ENCODE data around the gene PCDH7.
A peak's percentile ranks its signal among the peaks of the same experiment; 100 is the strongest.

Gene PCDH7

DNA sequence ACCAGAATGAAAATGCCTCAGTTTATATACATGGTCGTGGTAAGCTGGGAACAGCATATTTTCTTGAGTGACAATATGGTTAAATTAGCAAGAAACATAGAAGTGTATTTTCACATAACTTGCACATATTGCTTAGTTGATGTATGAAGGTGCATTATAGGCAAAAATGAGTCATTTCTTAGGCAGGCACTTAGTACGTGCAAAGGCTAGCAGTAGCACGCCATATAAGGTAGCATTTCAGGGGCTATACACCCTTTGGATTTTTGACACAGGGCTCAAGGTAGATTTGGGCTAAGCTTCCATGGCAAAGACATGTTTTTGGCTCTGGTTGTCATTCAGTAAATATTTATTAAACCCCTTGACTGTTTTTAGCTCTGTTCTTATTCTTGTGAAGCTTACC is 33.1 kb downstream of the PCDH7 start:
- H3K4me1 ChIP-seq (ENCODE audit: control extremely low read depth in 1 of 4, control insufficient read depth in 4 of 4, insufficient read depth in 4 of 4, low read length in 3 of 4): peaks cover 0 to 25% (median 4%) of the 10 kb centered on the region in 4 experiments
- WGBS (ENCODE audit: insufficient coverage): 90% methylated on average over 2 of the region's 3 CpGs
- no peak overlapping the region for H3K27ac ChIP-seq (ENCODE audit: insufficient read depth in 1 of 2, low read depth in 1 of 2, low read length in 2 of 2, poor library complexity in 1 of 2, severe bottlenecking in 2 of 2)
- H3K27me3 ChIP-seq (replicated peaks in 2 of 5; ENCODE audit: control insufficient read depth in 4 of 5, insufficient read depth in 5 of 5, low read length in 4 of 5): no peaks in the 10 kb centered on the region
- DNase-seq: no peak
- no peak overlapping the region for H3K4me3 ChIP-seq (ENCODE audit: control insufficient read depth in 1 of 7, extremely low read depth in 1 of 7, insufficient read depth in 4 of 7, low read depth in 2 of 7, low read length in 6 of 7)
- H3K36me3 ChIP-seq (ENCODE audit: control insufficient read depth in 4 of 4, insufficient read depth in 4 of 4, low read length in 3 of 4): no peaks in the 10 kb centered on the region
- ChIA-PET CTCF (no interaction called here), POLR2A (no interaction called here)
- H3K9me3 ChIP-seq (ENCODE audit: control extremely low read depth in 1 of 5, control insufficient read depth in 4 of 5, insufficient read depth in 2 of 5, low read depth in 1 of 5, low read length in 4 of 5): no peaks in the 10 kb centered on the region

DNA sequence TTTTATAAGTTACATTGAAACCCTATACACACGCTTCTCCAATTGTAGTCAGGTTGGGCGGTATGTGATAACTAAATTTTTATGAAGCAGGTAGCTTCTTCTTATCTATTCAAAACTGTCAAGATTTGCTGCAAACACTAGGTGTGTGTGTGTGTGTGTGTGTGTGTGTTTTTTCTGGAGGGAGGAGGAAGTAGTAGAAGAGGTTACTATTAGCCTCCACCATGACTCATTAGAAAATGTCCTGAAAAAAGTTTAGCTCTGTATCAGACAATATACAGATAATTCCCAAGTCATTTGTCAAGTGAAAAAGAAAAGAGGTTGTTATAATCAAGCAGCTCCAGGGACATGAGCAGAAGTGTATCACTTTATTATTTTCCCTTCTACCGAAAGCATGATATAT is 33.9 kb downstream of the PCDH7 start:
- no peaks in the 10 kb centered on the region for H3K9me3 ChIP-seq (ENCODE audit: control extremely low read depth in 1 of 5, control insufficient read depth in 4 of 5, insufficient read depth in 2 of 5, low read depth in 1 of 5, low read length in 4 of 5)
- H3K4me3 ChIP-seq (ENCODE audit: control insufficient read depth in 1 of 7, extremely low read depth in 1 of 7, insufficient read depth in 4 of 7, low read depth in 2 of 7, low read length in 6 of 7): no peak overlapping the region
- no peak overlapping the region for H3K27ac ChIP-seq (ENCODE audit: insufficient read depth in 1 of 2, low read depth in 1 of 2, low read length in 2 of 2, poor library complexity in 1 of 2, severe bottlenecking in 2 of 2)
- H3K27me3 ChIP-seq (replicated peaks in 2 of 5; ENCODE audit: control insufficient read depth in 4 of 5, insufficient read depth in 5 of 5, low read length in 4 of 5): no peaks in the 10 kb centered on the region
- CTCF ChIA-PET: interaction anchor here (1.4 kb wide), 1 partner anchor 32 kb away, joined by 5 read pairs; no protein-coding TSS in a partner anchor
- peaks cover 0 to 26% (median 4%) of the 10 kb centered on the region in 4 experiments for H3K4me1 ChIP-seq (ENCODE audit: control extremely low read depth in 1 of 4, control insufficient read depth in 4 of 4, insufficient read depth in 4 of 4, low read length in 3 of 4)
- no peaks in the 10 kb centered on the region for H3K36me3 ChIP-seq (ENCODE audit: control insufficient read depth in 4 of 4, insufficient read depth in 4 of 4, low read length in 3 of 4)
- peak; percentile 11 to 53 (median 53) for DNase-seq
- WGBS (ENCODE audit: insufficient coverage): 100% methylated on average over 1 of the region's 3 CpGs
- POLR2A ChIA-PET: no interaction called here

DNA sequence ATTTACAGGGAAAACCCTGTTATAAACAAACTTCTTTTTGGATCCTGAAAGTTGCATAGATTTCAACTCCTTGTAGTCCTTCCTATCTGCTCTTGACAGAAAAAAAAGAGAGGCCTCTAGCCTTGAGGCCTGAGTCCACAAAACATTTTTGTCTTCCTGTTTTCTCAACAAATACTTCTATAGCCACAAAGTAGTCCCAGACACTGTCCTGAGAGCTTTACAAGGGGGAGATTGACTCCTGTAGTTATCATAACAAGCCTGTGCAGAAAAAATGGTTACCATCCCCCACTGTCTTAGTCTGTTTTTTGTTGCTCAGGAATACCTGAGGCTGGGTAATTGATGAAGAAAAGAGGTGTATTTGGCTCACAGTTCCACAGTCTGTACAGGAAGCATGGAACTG is 35.2 kb downstream of the PCDH7 start:
- H3K4me1 ChIP-seq (ENCODE audit: control extremely low read depth in 1 of 4, control insufficient read depth in 4 of 4, insufficient read depth in 4 of 4, low read length in 3 of 4): peaks cover 0 to 31% (median 6%) of the 10 kb centered on the region in 4 experiments
- no peak for DNase-seq
- POLR2A ChIA-PET: no interaction called here
- H3K9me3 ChIP-seq (ENCODE audit: control extremely low read depth in 1 of 5, control insufficient read depth in 4 of 5, insufficient read depth in 2 of 5, low read depth in 1 of 5, low read length in 4 of 5): no peaks in the 10 kb centered on the region
- CTCF ChIA-PET: no interaction called here
- no peaks in the 10 kb centered on the region for H3K27me3 ChIP-seq (replicated peaks in 2 of 5; ENCODE audit: control insufficient read depth in 4 of 5, insufficient read depth in 5 of 5, low read length in 4 of 5)
- no peak overlapping the region for H3K27ac ChIP-seq (ENCODE audit: insufficient read depth in 1 of 2, low read depth in 1 of 2, low read length in 2 of 2, poor library complexity in 1 of 2, severe bottlenecking in 2 of 2)
- no peak overlapping the region for H3K4me3 ChIP-seq (ENCODE audit: control insufficient read depth in 1 of 7, extremely low read depth in 1 of 7, insufficient read depth in 4 of 7, low read depth in 2 of 7, low read length in 6 of 7)
- H3K36me3 ChIP-seq (ENCODE audit: control insufficient read depth in 4 of 4, insufficient read depth in 4 of 4, low read length in 3 of 4): no peaks in the 10 kb centered on the region

DNA sequence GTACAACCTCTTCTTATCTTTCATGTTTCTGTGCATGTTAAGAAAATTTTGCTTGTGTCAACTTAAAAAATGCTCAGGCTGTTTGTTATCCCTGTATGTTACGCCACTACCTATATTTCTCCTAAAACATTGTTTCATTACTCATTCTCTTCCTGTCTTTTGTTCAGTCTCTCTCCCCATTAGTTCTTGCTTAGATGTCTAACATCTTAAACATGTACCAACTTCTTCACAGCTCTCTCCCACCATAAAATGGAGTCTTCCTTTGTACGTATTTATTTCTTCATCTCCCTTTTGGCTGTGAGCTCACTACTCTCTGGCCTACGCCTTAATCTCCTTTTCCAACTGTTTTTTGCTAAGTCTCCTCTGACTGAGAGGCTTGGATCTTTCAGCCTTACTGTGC is 36.4 kb downstream of the PCDH7 start:
- DNase-seq: no peak
- no peak overlapping the region for H3K4me3 ChIP-seq (ENCODE audit: control insufficient read depth in 1 of 7, extremely low read depth in 1 of 7, insufficient read depth in 4 of 7, low read depth in 2 of 7, low read length in 6 of 7)
- no peak overlapping the region for H3K27ac ChIP-seq (ENCODE audit: insufficient read depth in 1 of 2, low read depth in 1 of 2, low read length in 2 of 2, poor library complexity in 1 of 2, severe bottlenecking in 2 of 2)
- H3K27me3 ChIP-seq (replicated peaks in 2 of 5; ENCODE audit: control insufficient read depth in 4 of 5, insufficient read depth in 5 of 5, low read length in 4 of 5): no peaks in the 10 kb centered on the region
- peaks cover 0 to 38% (median 13%) of the 10 kb centered on the region in 4 experiments for H3K4me1 ChIP-seq (ENCODE audit: control extremely low read depth in 1 of 4, control insufficient read depth in 4 of 4, insufficient read depth in 4 of 4, low read length in 3 of 4)
- H3K36me3 ChIP-seq (ENCODE audit: control insufficient read depth in 4 of 4, insufficient read depth in 4 of 4, low read length in 3 of 4): no peaks in the 10 kb centered on the region
- POLR2A ChIA-PET: no interaction called here
- CTCF ChIA-PET: interaction anchor here (1.2 kb wide), 1 partner anchor 35 kb away, joined by 6 read pairs; no protein-coding TSS in a partner anchor
- no peaks in the 10 kb centered on the region for H3K9me3 ChIP-seq (ENCODE audit: control extremely low read depth in 1 of 5, control insufficient read depth in 4 of 5, insufficient read depth in 2 of 5, low read depth in 1 of 5, low read length in 4 of 5)
- 97% methylated on average over 3 of the region's 3 CpGs for WGBS (ENCODE audit: insufficient coverage)

DNA sequence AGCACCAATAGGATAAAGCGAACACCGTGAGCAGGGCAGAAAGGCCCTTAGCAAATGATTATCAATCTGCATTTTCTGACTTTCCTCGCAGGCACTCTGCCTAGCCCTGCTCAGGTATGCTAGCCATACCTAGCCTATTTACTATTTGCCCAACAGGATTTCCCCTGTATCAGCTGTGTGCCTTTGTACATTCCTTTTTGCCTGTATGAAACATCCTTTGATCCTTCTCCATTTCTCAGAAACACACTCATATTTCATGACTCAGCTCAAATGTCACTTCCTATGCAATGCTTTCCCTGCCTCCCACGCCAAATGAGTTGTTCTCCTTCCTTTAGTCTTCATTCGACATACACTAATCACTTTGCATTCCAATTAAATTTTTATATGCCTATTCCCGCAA is 37.2 kb downstream of the PCDH7 start:
- H3K4me1 ChIP-seq (ENCODE audit: control extremely low read depth in 1 of 4, control insufficient read depth in 4 of 4, insufficient read depth in 4 of 4, low read length in 3 of 4): peaks cover 0 to 38% (median 13%) of the 10 kb centered on the region in 4 experiments
- CTCF ChIA-PET: interaction anchor here (0.6 to 1.2 kb wide), 3 partner anchors 11 to 231 kb away, joined by 3 to 6 read pairs (median 3); no protein-coding TSS in a partner anchor
- WGBS (ENCODE audit: insufficient coverage): 40% methylated on average over 5 of the region's 6 CpGs
- H3K4me3 ChIP-seq (ENCODE audit: control insufficient read depth in 1 of 7, extremely low read depth in 1 of 7, insufficient read depth in 4 of 7, low read depth in 2 of 7, low read length in 6 of 7): no peak overlapping the region
- POLR2A ChIA-PET: no interaction called here
- H3K27ac ChIP-seq (ENCODE audit: insufficient read depth in 1 of 2, low read depth in 1 of 2, low read length in 2 of 2, poor library complexity in 1 of 2, severe bottlenecking in 2 of 2): no peak overlapping the region
- no peaks in the 10 kb centered on the region for H3K9me3 ChIP-seq (ENCODE audit: control extremely low read depth in 1 of 5, control insufficient read depth in 4 of 5, insufficient read depth in 2 of 5, low read depth in 1 of 5, low read length in 4 of 5)
- DNase-seq: peak; percentile 31 to 69 (median 63)
- H3K27me3 ChIP-seq (replicated peaks in 2 of 5; ENCODE audit: control insufficient read depth in 4 of 5, insufficient read depth in 5 of 5, low read length in 4 of 5): no peaks in the 10 kb centered on the region
- no peaks in the 10 kb centered on the region for H3K36me3 ChIP-seq (ENCODE audit: control insufficient read depth in 4 of 4, insufficient read depth in 4 of 4, low read length in 3 of 4)

DNA sequence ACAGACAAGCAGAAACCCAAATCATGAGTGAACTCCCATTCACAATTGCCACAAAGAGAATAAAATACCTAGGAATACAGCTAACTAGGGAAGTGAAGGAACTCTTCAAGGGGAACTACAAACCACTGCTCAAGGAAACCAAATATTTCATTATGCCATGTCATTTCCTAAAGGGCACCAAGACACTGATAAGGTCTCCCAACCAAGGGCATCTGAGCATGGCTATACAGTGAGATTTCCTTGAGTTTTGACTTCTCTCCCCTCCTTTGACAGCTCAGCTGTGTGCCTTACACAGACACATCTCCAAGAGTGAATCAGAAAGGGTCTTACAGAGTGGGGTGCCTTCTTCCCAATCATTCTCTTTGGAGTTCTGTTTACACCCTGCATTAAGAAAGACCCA is 40.4 kb downstream of the PCDH7 start:
- CTCF ChIA-PET: interaction anchor here (1.2 kb wide), 1 partner anchor 34 kb away, joined by 3 read pairs; no protein-coding TSS in a partner anchor
- Histone ChIP-seq H3K27ac (ENCODE audit: insufficient read depth in 1 of 2, low read depth in 1 of 2, low read length in 2 of 2, poor library complexity in 1 of 2, severe bottlenecking in 2 of 2) (no peak overlapping the region), H3K27me3 (replicated peaks in 2 of 5; ENCODE audit: control insufficient read depth in 4 of 5, insufficient read depth in 5 of 5, low read length in 4 of 5) (no peaks in the 10 kb centered on the region), H3K4me3 (ENCODE audit: control insufficient read depth in 1 of 7, extremely low read depth in 1 of 7, insufficient read depth in 4 of 7, low read depth in 2 of 7, low read length in 6 of 7) (no peak overlapping the region), H3K9me3 (ENCODE audit: control extremely low read depth in 1 of 5, control insufficient read depth in 4 of 5, insufficient read depth in 2 of 5, low read depth in 1 of 5, low read length in 4 of 5) (no peaks in the 10 kb centered on the region), H3K36me3 (ENCODE audit: control insufficient read depth in 4 of 4, insufficient read depth in 4 of 4, low read length in 3 of 4) (no peaks in the 10 kb centered on the region), H3K4me1 (ENCODE audit: control extremely low read depth in 1 of 4, control insufficient read depth in 4 of 4, insufficient read depth in 4 of 4, low read length in 3 of 4) (peaks cover 0 to 30% (median 20%) of the 10 kb centered on the region in 4 experiments)
- peak; percentile 25 to 63 (median 40) for DNase-seq
- POLR2A ChIA-PET: no interaction called here

DNA sequence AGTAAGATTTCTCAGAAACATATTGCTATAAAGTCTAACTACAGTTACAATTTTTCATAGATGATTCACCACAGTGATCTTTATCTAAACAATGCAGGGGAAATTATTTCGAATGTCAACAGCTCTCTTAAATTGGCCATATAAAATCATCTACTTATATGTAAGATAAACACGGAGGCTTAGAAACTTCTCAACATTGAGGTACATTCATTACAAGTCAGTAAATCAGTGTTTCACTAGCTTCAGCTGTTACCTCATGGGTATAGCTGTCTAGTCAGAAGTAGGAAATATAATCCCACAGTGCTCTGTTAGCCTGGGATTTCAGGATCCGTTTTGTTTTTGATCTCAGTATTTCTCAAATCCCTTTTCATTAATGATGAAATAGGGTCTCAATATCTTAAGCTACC is 43.2 kb downstream of the PCDH7 start:
- 83% methylated on average over 1 of the region's 3 CpGs for WGBS (ENCODE audit: insufficient coverage)
- no peaks in the 10 kb centered on the region for H3K36me3 ChIP-seq (ENCODE audit: control insufficient read depth in 4 of 4, insufficient read depth in 4 of 4, low read length in 3 of 4)
- H3K27ac ChIP-seq (ENCODE audit: insufficient read depth in 1 of 2, low read depth in 1 of 2, low read length in 2 of 2, poor library complexity in 1 of 2, severe bottlenecking in 2 of 2): no peak overlapping the region
- peaks cover 0 to 19% (median 13%) of the 10 kb centered on the region in 4 experiments for H3K4me1 ChIP-seq (ENCODE audit: control extremely low read depth in 1 of 4, control insufficient read depth in 4 of 4, insufficient read depth in 4 of 4, low read length in 3 of 4)
- DNase-seq: no peak
- H3K4me3 ChIP-seq (ENCODE audit: control insufficient read depth in 1 of 7, extremely low read depth in 1 of 7, insufficient read depth in 4 of 7, low read depth in 2 of 7, low read length in 6 of 7): no peak overlapping the region
- H3K27me3 ChIP-seq (replicated peaks in 2 of 5; ENCODE audit: control insufficient read depth in 4 of 5, insufficient read depth in 5 of 5, low read length in 4 of 5): no peaks in the 10 kb centered on the region
- ChIA-PET POLR2A (interaction anchor here (0.7 kb wide), 1 partner anchor 27 kb away, joined by 4 read pairs; no protein-coding TSS in a partner anchor), CTCF (no interaction called here)
- H3K9me3 ChIP-seq (ENCODE audit: control extremely low read depth in 1 of 5, control insufficient read depth in 4 of 5, insufficient read depth in 2 of 5, low read depth in 1 of 5, low read length in 4 of 5): no peaks in the 10 kb centered on the region
